Stomach (tissue), 9 donors: ENCODE data around the gene AMPD3. TPM values are rescaled to one million over a fixed set of nuclear protein-coding genes. Genes with fewer than 3 reads are reported as not detected.

Experiments
- DNase-seq, 2 donors: peaks; one replicate each; pipeline versions ENCODE4 v3.0.0 to v3.0.0-alpha.2; 2013 to 2019
- H3K27ac ChIP-seq, 5 donors: fragments of 200-600 bp in 4 of 5; sonication (generic) in 4 of 5; one replicate each; pipeline ENCODE4 v1.5.1; 2013 to 2019; ENCODE audit warnings: mild to moderate bottlenecking in 1 of 5, moderate library complexity in 1 of 5
- H3K27me3 ChIP-seq, 3 donors: fragments of 200-600 bp; sonication (generic); one replicate each; pipeline ENCODE4 v1.5.1; 2017 to 2019; ENCODE audit warnings: mixed run types in 1 of 3
- H3K36me3 ChIP-seq, 4 donors: fragments of 200-600 bp; sonication (generic); 1 replicate in 3 of 4; 2 replicates in 1 of 4; pipeline ENCODE4 v1.5.1; 2016 to 2019
- H3K4me1 ChIP-seq, 4 donors: fragments of 200-600 bp; sonication (generic); one replicate each; pipeline ENCODE4 v1.5.1; 2016 to 2019
- H3K4me3 ChIP-seq, 4 donors: fragments of 200-600 bp; sonication (generic) in 3 of 4; one replicate each; pipeline ENCODE4 v1.5.1; 2016 to 2019; ENCODE audit warnings: mild to moderate bottlenecking in 1 of 4
- H3K9me3 ChIP-seq, 4 donors: fragments of 200-600 bp; sonication (generic); one replicate each; pipeline ENCODE4 v1.5.1; 2016 to 2019
- CTCF ChIP-seq, 7 experiments: fragments of 450-650 bp in 4 of 7; fragments of 200-600 bp in 3 of 7; sonication (generic) in 3 of 7; IDR thresholded peaks; one replicate each; pipeline ENCODE4 v1.5.1; 2016 to 2019; ENCODE audit warnings: antibody characterized with exemption in 7 of 7, control low read depth in 2 of 7, mild to moderate bottlenecking in 1 of 7
- EP300 ChIP-seq: sonication (generic); formaldehyde crosslinking; IDR thresholded peaks from one replicate; pipeline ENCODE4 v1.6.1; 2017; ENCODE audit warnings: antibody characterized with exemption
- POLR2A ChIP-seq, 4 donors: fragments of 450-650 bp; IDR thresholded peaks; one replicate each; pipeline ENCODE4 v1.6.1; 2016; ENCODE audit warnings: antibody characterized with exemption in 4 of 4, control low read depth in 2 of 4, mild to moderate bottlenecking in 1 of 4, moderate library complexity in 1 of 4
- POLR2AphosphoS5 ChIP-seq, 3 donors: sonication (generic); formaldehyde crosslinking; IDR thresholded peaks; one replicate each; pipeline ENCODE4 v1.6.1; 2016; ENCODE audit warnings: antibody characterized with exemption in 3 of 3
- WGBS, 5 donors: extraction: QIAGEN DNeasy Blood & Tissue Kit in 3 of 5; methylation state at CpG; one replicate each; pipeline versions ENCODE4 v1.1.5 to v1.1.7; 2013 to 2018; 5-methylcytosine and 5-hydroxymethylcytosine counted together
- intact Hi-C: fragments of 100-400 bp; cut with DNase I; formaldehyde crosslinking; loops from one replicate; pipeline ENCODE4 v1.15.1; 2023; ENCODE audit warnings: low total_unique reads
- polyA plus RNA-seq, 3 donors: library from polyadenylated mRNA; stranded (reverse); fragments of 200-250 nt; gene quantifications; one replicate each; pipeline ENCODE4 v1.2.3, GENCODE V29; 2013
- total RNA-seq, 5 donors: library from RNA; depleted of rRNA; stranded (reverse); fragments of >200 nt; gene quantifications; one replicate each; pipeline versions ENCODE4 v1.1.0 to v1.2.3, GENCODE V29; 2014 to 2016
- donor health status: healthy with polysubstance abuse.
- donor health status: Bipolar disorder and iron deficiency.
- donor health status: healthy.

AMPD3 gene
- total and polyA plus RNA-seq, 8 donors = 4.1 to 20.4 (median 8.5) TPM

DNA sequence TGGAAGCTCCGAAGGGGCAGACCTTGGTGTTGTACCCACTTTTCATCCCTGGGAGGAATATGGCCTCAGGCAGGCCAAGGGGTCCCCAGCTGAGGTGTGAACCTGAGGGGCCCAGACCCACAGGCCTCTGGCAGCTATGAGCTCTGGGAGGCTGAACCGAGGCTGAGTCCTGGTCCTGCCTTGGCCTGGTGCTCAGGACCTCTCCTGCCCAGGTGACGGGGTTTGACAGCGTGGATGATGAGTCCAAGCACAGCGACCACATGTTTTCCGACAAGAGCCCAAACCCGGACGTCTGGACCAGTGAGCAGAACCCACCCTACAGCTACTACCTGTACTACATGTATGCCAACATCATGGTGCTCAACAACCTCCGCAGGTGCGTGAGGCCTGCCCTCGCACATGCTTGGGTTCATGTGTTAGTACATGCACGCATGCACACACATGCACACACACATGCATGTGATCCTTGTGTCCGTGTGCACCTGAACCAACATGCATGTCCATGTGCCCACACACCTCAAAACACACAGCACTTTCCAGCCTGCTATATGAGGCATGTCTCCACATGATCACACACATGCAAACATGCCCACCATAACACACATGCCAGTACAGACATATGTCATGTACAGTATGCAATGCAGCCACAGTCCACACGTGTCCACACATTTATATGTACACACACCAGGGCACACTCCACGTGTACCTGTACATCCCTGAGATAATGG, 45.0 kb downstream of the AMPD3 start:
- Histone ChIP-seq H3K27me3 (no peaks in the 10 kb centered on the region), H3K9me3 (no peaks in the 10 kb centered on the region), H3K27ac (no peak overlapping the region), H3K4me1 (peaks cover 0 to 6% (median 0%) of the 10 kb centered on the region in 4 donors), H3K4me3 (no peak overlapping the region), H3K36me3 (peaks cover 12 to 94% (median 88%) of the 10 kb centered on the region in 4 donors)
- no peak for DNase-seq
- intact Hi-C loops = no loop called here
- 82 to 95% (median 94%) methylated on average over 15 of the region's 15 CpGs for WGBS, 5 donors
- TF ChIP-seq EP300 (no peak), POLR2AphosphoS5 (IDR thresholded peaks at IDR 0.05) (no peak), POLR2A (IDR thresholded peaks at IDR 0.05) (no peak), CTCF (IDR thresholded peaks at IDR 0.05) (no peak)

GRCh38 chr11:10500757-10501684, 46.0 kb downstream of the AMPD3 start:
- H3K9me3 ChIP-seq = no peaks in the 10 kb centered on the region
- no peak for TF ChIP-seq POLR2AphosphoS5 (IDR thresholded peaks at IDR 0.05)
- no peak for TF ChIP-seq CTCF (IDR thresholded peaks at IDR 0.05)
- no peak for TF ChIP-seq EP300
- TF ChIP-seq POLR2A (IDR thresholded peaks at IDR 0.05) = no peak
- intact Hi-C loops = no loop called here
- no peak for DNase-seq
- H3K36me3 ChIP-seq = peaks cover 4 to 94% (median 86%) of the 10 kb centered on the region in 4 donors
- 89 to 96% (median 92%) methylated on average over 13 to 20 of the region's 20 CpGs for WGBS, 5 donors
- no peak overlapping the region for H3K4me3 ChIP-seq
- H3K4me1 ChIP-seq = peaks cover 0 to 6% (median 0%) of the 10 kb centered on the region in 4 donors
- H3K27ac ChIP-seq = no peak overlapping the region
- H3K27me3 ChIP-seq = no peaks in the 10 kb centered on the region

DNA sequence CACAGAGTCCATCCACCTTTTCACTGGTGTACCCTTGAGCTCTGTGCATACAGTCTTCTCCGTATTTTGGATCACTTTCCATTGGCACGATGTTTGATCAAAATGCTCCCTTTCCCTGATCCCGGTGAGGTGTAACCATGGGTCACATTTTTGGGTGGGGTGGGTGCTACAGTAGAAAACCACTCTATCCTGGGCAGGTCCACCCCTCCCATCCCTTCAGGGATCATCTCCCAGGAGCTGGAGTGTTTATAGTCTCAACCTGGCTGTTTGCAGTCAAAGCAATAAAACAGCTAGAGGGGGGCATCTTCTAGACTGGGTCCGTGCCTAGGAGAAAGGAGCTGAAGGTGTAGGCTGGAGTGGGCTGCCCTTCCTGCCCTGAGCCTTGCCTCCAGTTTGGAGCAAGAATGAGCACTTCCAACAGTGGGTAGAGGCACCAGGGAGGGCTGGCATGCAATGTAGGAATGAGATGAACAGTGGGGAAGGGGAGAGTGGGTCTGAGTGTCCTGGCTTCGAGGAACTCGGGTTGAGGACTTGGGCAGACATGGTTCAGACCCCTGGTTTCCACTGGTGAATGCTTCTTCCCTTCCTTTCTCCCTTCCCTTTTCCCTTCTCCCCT, 47.1 kb downstream of the AMPD3 start:
- peaks cover 0 to 6% (median 0%) of the 10 kb centered on the region in 4 donors for H3K4me1 ChIP-seq
- peak overlapping the region in 2 of 5 donors; percentile 67 for H3K27ac ChIP-seq
- H3K27me3 ChIP-seq = no peaks in the 10 kb centered on the region
- intact Hi-C loops = no loop called here
- no peak for TF ChIP-seq POLR2A (IDR thresholded peaks at IDR 0.05)
- no peak for TF ChIP-seq EP300
- no peak for TF ChIP-seq CTCF (IDR thresholded peaks at IDR 0.05)
- no peak for TF ChIP-seq POLR2AphosphoS5 (IDR thresholded peaks at IDR 0.05)
- 93 to 95% (median 94%) methylated on average over 6 of the region's 6 CpGs for WGBS, 5 donors
- H3K4me3 ChIP-seq = no peak overlapping the region
- DNase-seq = no peak
- H3K36me3 ChIP-seq = peaks cover 10 to 85% (median 79%) of the 10 kb centered on the region in 4 donors
- no peaks in the 10 kb centered on the region for H3K9me3 ChIP-seq

DNA sequence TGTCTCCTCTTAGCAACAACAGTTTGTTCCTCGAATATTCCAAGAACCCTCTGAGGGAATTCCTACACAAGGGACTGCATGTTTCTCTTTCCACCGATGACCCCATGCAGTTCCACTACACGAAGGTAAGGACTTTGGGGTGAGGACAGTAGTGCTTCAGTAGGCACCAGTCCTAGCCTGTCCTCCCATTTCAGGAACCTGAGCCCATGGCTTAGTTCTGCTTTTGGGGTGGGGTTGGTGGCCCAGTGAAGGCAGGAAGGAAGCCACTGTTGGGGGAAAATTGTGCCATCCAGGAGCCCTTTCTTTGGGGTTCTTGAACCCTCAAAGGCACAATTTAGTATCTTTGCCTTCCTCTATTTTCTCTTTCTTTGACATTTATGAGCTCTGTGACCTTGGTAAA, 47.7 kb downstream of the AMPD3 start:
- intact Hi-C loops = no loop called here
- DNase-seq = no peak
- TF ChIP-seq CTCF (IDR thresholded peaks at IDR 0.05) (no peak), EP300 (no peak), POLR2A (IDR thresholded peaks at IDR 0.05) (no peak), POLR2AphosphoS5 (IDR thresholded peaks at IDR 0.05) (no peak)
- peaks cover 6 to 79% (median 74%) of the 10 kb centered on the region in 4 donors for H3K36me3 ChIP-seq
- no peaks in the 10 kb centered on the region for H3K9me3 ChIP-seq
- H3K4me1 ChIP-seq = peaks cover 0 to 6% (median 0%) of the 10 kb centered on the region in 4 donors
- 84 to 94% (median 90%) methylated on average over 3 of the region's 3 CpGs for WGBS, 5 donors
- H3K27me3 ChIP-seq = no peaks in the 10 kb centered on the region
- H3K4me3 ChIP-seq = no peak overlapping the region
- H3K27ac ChIP-seq = peak overlapping the region in 2 of 5 donors; percentile 67
